ENCODE results near the gene TRIM28.

The TRIM28 gene

GRCh38 chr19:58549664-58550361, 5.9 kb downstream of the TRIM28 start:
- DNase-seq: no peak

- DNase-seq: no peak
These were observed 6.7 kb downstream of the TRIM28 start for GRCh38 chr19:58550362-58551122.

DNA sequence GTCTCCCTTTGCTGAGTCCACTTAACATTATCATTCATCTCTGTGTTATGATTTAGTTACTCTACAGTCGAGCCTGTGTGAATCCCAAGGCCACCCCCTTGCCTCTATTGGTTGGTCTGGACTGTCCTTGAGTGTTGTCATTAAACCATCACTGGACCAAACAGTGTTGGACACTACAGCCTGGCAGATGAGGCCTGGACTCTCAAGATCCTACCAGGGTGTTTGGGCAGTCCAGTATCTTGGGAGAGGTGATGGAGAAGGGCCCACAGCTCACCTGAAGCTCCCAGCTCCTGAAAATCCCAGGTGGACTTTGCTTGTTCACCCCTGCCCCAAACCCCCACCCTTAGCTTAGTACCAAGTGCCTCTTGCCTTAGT, 7.2 kb downstream of the TRIM28 start:
- no peak for DNase-seq

DNA sequence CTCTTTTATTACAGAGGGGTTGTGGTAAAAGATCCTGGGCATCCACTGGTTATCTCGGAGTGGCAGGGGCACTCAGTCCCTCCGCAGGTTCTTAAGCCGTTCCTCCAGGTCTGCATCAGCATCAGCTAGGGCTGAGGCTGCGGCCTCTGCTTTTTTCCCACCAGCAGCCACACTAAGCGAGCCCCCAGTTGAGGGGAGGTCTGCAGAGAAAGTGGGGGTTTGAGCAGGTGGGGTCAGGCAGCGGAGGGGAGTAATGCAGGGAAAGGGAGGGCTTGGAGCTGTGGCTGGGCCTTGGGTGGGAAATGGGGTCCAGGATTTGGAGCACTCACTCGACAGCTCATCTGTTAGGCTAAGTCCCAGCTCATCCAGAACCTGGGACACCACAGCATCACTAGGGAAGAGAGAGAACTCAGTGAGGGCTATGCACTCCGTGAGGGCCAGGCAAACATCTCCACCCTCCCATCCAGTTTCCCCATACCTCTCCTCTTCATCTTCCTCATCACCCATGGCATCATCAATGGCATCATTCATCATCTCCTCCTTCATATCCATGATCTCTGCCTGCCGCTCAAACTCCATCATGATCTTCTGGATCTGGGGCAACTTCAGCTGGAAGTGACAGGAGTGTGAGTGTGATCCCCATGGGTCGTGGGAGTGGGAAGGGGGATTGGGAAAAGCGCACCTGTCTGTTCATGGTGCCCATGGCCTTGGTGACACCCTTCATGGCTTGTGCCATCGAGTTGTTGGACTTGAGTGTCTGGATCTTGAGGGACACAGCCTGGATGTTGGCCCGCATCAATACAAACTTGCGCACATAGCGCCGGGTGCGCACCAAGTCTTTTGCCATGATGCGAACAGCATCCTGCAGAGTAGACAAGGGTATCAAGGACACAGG, 8.0 kb downstream of the TRIM28 start:
- DNase-seq: no peak

- no peak for DNase-seq
These were observed 8.8 kb downstream of the TRIM28 start for GRCh38 chr19:58552655-58553054.

GRCh38 chr19:58553799-58554493, 10.1 kb downstream of the TRIM28 start:
- no peak for DNase-seq

- peak; percentile 96 for DNase-seq
These were observed 10.9 kb downstream of the TRIM28 start, which contains the start of gene CHMP2A for GRCh38 chr19:58554494-58555368. TSS of gene CHMP2A (minus strand) at chr19:58555105. CDS start at chr19:58554212, 893 bp downstream.

GRCh38 chr19:58555369-58555885, 11.6 kb downstream of the TRIM28 start:
- no peak for DNase-seq

GRCh38 chr19:58555920-58556621, 12.2 kb downstream of the TRIM28 start:
- DNase-seq: no peak

DNA sequence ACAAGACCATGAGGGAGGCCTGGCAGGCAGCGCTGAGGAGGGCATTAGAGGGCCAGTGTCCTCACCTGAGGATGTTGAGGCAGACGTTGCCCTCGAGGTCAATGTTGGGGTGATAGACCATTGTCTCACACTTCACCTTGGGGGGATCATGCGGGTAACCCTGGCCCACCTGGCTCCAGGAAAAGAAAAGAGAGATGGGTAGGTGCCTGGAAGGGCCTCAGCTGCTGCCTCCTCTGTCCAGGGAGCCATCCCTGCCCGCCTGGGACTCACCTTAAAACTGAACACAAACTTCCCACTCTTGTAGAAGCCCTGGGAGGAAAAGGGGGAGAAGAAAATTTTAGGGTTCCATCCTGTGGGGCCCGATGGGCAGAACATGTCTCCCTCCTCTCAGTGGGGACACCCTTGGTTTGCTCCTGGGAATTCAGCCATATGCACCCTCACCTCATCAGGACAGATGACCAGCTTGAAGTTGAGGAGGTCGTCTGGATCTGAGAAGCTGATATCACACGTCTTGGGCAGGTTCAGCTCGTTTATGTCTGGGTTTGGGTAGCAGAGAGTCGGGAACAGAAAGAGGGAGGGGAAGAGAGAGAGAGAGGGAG, 12.9 kb downstream of the TRIM28 start:
- no peak for DNase-seq

DNA sequence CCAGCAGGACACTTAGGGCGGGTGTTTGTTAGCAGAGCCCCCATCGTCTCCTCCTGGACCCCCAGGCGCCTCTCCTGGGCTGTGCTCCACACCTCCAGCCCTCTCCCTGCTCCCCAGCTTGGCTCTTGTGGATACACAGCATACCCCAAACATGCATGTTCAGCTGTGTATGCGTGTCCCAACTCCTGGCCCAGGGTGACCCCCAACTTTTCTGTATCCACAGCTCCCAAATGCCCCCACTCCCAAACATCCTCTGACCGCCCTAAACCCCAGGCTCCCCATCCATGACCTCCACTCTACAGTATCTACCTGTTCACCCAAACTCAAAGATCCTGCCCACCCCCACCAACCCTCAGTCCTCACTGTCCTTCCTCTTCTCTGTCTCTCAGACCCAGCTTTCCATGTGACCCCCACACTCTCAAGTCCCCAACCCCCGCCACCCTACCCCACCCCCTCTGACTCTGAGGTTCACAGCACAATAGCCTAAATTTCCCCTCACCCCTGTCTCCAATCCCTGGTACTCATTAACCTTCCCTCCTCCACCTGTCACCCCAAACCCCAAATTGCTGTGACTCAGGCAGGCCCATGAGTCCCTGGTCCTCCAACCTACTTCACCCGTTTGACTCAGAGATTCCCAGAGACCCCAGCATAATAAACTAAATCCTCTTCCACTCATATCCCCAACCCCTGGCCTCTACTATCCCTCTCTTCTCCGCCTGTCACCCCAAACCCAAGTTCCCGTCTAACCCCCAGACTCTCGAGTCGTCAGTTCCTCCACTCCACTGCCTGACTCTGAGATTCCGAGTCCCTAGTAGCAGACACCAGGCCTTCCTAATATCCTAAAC, 13.6 kb downstream of the TRIM28 start:
- DNase-seq: no peak

DNA sequence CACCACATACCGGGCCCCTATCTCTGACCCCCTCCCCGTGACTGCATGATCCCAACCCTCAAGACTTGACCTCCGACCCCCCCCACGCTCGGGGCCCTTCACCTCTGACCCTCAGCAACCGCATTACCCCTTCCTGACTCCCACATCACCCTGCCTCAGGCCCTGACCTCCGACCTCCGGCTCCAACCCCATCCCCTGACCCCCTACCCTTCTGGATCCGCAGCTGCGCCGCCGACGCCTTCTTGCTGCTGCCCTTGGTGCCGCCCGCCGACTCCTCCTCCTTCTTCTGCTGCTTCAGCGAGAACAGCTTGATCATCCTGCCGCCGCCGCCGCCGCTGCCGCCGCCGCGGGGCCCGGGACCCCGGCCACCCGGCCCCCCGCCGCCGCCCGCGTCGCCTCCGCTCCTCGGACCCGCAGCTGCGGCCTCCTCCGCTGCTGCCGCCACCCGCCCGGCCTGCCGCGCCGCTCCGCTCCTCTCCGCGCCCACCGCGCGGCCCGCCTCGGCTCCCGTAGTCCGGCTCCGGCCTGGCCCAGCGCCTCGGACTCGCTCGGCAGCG, 14.3 kb downstream of the TRIM28 start, which contains the start of gene UBE2M:
TSS of gene UBE2M (minus strand) at position 546 of the 557 bp plus-strand sequence. CDS start at position 316, 230 bp downstream.
- peak; percentile 38 for DNase-seq

DNA sequence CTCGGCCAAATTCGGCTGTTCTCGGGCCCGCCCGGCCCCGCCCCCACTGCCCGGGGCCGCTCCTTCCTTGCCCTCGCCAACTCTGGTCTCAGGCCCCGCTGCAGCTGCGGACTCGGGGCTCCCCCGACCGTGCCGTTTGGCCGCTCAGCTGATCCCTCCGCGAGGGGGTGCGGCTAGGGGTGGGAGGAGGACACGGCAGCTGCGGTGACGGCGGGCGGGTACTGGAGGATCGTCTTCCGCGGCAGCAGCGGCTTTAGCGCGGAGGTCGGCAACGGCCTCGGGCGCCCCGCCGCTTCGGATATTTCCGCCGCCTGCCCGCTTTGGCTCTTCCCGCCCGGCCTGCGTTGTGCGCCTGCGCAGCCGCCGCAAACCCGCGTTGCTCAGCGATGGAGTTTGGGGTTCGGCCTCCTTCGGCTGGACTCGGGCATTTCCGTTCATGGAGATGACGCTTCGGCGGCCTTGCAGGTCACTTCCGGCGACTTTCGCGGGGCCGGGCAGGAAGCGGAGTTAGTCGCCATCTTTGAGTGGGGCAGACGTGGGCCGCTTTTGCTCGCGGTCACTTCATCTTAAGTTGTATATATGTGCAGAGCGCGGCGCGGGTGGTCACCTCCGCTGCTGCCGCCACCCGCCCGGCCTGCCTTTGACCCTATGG, 14.9 kb downstream of the TRIM28 start:
- peak; percentile 100 for DNase-seq

DNA sequence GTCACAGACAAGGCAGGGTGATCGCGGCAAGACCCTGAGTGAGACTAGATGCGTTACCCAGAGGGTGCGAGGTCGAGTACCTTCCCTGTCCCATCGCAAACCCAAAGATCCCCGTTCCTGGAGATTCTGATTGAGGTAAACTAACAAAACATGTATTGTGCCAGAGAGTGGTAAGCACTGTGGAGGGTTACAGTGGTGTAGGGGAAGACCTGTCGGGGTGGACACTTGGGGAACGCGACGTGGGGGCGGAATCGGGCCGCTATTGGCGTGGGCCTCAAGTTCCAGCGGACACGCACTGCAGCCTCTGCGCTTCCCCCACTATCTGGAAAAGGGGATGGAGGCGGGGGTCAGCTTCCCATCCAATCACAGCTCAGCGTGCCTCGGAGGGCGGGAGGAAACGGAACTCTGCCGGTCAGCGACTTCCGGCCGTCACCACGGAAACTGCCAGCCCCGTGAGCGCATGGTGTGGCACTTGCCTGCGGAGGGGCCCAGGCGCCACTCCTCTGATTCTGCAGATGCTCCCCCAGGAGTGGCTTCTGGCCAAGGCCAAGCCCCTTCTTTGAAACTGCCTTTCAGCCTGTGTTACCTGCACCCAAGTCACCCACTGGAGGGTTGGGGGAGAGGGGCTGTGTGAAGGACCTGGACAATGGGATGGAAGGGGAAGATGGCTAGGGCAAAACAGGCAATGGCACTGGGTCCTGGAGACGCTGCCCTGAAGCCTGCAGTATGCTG, 15.6 kb downstream of the TRIM28 start:
- peak; percentile 38 for DNase-seq

DNA sequence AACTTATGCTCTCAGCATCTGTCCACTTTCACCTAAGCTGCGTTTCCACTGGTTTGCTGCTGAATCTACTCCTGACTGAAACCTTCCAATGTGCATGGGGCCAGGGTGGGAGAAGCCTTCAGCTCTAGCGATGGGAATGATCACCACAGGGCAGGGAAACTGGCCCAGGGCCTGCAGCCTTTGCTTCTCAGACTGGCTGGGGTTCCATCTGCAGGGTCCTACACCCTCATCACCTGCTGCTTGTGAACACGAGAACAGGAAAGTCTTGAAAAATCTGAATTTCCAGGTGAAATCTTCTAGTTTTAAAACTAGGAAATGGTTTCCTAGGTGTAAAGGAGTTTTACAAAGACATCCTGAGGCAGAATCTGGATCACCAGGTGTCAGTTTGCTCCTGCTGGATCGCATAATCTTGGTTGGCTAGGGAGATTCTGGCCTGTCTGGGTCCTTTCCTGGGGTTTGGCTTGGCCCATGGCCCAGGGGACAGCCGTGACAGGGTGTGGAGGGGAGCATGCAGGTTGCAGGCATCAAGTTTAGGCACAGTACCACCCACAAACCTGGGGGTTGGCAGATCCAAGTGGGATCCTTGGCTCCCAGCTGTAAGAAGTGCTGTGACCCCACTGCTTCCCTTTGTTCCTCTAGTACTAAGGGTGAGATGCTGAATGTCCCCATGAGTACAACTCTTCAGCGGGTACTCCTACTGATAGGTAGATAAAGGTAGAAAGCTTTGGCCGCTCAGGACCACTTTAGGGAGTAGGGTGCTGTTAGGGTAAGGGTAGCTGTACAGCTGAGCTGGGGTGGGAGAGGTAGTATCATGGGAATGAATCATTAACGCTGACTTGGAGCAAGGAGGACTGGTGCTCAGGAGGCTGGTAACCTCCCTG, 16.4 kb downstream of the TRIM28 start:
- no peak for DNase-seq

DNA sequence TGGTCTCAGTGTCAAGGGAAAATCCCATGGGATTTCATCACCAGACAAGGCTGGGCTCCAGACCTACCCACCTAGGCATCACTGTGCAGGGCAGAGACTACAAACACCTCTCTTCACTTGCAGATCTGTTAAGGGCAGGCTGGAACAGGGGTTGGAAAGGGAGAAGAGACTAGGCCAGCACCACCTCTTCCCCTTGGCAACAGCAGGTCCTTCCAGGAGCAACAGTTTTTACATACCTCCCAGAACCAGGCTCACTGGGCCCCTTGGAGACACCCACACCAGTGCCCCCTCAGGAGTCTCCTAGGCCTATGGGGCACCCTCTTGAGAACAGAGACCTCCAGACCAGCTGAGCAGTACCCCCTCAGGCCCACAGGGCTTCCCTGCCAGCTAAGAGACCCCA, 17.1 kb downstream of the TRIM28 start:
- no peak for DNase-seq
